Activated CD8-positive, alpha-beta memory T cell treated with anti-CD3 and anti-CD28 coated beads, Interleukin-2, amount 50 U/mL, for 48 hours (primary cell): ENCODE results near the gene R3HCC1L.
"Not testable (repeated sequence)": the region's sequence is repeated elsewhere in the genome, so short reads cannot be mapped to it uniquely, and the experiment has no call there.

Source experiments
- DNase-seq: peaks from one replicate; pipeline ENCODE4 v3.0.0-alpha.2; 2020

Gene R3HCC1L

DNA sequence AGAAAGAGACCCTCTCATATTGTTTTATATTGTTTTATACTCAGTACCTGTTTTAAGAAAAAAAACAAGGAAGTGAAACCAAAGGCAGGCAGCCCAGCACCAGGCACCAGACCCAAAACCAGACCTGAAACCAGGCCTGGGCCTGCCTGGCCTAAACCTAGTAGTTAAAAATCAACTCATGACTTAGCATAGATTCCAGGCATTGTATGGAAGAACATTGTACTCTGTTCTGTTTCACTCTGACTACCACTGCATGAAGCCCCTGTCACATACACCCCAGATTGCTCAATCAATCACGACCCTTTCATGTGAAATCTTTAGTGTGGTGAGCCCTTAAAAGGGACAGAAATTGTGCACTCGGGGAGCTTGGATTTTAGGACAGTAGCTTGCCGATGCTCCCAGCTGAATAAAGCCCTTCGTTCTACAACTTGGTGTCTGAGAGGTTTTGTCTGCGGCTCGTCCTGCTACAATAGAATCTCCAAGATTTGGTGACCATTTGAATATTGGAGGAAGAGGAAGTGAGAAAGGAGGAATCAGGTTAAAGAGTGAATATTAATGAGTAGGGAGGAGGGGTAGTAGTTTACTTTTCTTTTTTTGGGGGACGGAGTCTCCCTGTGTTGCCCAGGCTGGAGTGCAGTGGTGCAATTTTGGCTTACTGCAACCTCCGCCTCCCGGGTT is 1.2 kb upstream of the R3HCC1L start:
- DNase-seq = not testable (repeated sequence)

DNA sequence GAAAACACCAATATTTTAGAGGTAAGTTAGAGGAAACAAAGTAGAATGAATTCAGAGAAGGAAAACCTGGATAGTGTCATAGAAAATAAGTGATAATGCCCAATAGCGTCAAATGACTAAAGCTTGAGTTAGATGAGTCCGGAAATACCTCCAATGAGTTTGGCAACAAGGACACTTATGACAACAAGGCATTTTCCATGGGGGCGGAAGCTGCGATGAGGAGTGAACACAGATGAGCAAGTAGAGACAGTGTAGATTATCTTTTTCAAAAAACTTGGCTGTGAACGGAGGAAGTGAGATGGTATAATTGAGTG is 383 bp upstream of the R3HCC1L start:
- no peak for DNase-seq

DNA sequence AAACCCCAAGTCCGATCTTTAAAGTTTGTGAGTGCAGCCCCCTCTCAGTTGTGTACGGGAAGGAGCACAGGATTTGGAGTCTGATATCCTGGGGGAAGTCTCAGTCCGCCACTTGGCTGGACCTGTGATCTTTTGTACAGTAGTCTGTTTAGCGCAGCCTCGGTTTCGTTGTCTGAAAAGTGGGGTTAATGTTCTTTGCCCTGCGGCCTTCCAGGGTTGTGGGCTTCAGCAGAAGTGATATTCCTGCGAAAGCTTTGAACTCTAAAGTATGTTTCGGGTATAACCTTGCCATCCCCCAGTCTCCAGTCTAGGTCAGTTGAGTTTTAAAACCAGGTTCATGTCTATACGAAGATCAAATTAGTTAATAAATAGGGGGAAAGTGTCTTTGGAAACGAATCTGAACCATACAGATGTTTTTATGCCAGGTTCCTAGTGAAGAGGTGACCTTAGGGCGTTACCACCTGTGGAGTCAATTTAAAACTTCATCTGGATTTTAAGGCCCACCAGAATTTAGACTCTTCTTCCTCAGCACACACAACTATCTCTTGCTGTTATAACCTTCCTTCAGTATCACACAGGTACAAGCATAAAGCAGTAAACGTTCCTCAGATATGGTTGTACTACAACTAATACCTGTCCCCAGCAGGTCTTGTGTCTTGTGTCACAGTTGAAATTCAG is 904 bp downstream of the R3HCC1L start:
- DNase-seq = no peak

DNA sequence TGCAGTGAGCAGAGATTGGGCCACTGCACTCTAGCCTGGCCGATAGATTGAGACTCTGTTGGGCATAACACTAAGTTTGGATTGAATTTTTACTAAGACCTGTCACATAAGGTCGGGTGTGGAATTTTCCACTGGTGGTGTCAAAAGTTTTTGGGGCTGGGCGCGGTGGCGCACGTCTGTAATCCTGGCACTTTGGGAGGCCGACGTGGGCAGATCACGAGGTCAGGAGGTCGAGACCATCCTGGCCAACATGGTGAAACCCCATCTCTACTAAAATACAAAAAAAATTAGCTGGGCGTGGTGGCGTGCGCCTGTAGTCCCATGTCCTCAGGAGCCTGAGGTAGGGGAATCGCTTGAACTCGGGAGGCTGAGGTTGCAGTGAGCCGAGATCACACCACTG is 2.3 kb downstream of the R3HCC1L start:
- not testable (repeated sequence) for DNase-seq

DNA sequence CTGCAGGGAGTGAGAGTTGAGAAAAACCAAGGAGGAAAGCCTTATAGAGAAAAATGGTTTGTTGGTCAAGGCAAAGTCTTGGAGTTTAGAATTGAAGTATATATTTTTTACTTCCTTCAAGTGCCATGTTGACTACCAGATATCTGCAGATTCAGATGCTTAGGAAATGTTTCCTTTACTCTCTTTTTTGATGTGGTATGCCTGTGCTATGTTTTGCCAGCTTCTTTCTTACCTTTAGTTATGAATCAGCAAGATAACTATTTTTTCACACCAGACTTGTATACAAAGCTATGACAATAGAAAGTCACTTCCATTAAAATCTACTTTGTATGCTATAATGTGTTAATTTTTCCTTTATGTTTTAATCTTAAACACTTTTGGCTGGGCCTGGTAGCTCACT is 3.6 kb downstream of the R3HCC1L start:
- DNase-seq = no peak

DNA sequence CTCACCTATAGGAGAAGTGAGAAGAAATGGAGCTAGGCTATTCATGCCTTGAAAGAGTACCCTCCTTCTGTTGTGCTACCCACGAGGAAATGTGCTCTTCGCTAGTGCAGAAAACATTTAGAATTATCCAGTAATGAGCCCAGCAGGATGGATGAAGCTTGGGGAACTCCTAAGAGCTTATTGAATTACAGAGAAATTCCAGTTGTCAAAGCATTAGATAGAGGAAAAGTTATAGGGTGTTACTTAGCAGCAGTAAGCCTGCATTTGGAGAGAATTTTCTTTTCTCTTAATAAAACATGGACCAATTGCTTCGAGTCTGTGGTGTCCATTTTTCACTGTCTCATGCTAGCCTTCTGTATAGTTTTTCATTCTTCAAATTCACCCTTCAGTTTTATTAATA is 5.0 kb downstream of the R3HCC1L start:
- no peak for DNase-seq

DNA sequence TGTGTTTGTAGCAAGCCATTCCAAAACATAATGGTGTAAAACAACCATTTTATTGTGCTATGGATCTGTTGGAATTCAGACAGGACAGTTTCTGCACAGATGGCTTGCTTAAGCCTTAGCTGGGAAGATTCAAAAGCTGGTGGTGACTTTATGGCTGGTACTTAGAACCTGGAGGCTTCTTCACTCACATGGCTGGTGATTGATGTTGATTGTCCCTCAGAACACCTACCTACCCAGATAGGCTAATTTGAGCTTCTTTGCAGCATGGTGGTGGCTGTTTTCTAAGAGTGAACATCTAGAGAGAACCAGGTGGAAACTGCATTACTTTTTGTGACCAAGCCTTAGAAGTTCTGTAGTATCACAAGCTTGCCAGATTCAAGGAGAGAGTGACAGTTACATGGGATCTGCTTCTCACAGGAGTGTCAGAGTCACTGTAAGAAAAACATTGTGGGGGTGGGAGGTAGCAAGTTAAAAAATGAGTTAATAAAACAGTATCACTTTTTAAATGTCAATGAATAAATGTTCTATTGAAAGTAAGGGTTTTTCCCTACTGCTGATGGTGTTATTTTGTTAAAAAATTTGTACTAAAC is 7.1 kb downstream of the R3HCC1L start:
- DNase-seq = no peak

DNA sequence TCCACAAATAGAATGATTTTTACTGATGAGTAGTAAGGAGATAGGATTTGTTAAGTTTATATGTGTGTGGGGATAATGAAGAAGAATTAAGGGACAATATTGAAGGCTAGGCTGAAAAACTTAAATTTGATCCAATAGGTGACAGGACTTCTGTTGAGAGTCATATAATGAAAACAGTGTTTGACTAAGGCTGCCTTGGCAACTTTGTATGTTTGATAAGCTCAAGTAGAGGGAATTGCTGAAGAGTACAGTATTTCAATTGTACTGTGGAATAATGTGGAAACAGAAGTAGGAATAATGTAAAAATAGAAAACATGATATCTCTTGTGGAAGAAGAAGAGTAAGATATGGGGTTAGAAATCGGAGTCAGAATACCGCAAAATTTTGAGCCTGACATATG is 10.5 kb downstream of the R3HCC1L start:
- DNase-seq = no peak

DNA sequence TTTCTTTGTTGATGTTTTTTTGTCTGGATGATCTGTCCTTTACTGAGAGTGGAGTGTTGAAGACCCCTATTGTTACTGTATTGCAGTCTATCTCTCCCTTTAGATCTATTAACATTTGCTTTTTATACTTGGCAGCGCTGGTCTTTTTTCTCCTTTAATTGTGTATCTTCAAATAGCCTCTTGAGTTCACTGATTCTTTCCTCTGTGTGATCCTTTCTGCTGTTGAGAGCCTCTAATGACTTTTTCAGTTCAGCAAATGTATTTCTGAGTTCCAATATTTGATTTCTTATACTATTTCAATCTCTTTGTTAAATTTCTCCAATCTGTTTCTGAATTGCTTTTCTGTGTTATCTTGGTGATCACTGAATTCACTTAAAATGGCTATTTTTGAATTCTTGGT is 15.4 kb downstream of the R3HCC1L start:
- no peak for DNase-seq

DNA sequence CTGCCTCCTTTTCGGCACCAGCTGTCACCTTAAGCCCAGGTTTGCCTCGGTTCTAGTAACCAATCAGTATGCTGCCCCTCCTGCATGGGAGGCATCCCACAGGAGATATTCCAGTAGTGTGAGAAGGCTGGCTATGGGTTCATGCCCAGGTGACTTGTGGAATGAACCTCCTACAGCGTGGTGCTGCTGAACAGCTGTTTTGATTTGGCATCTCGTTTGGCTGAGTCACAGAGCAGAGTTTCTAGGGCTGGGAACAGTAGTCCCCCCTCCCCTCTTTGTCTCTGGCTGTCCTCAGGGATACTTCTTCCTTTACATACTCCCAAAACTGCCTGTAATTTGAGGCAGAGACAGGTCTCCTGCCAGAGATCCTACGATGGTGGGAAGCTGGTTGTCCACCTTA is 16.1 kb downstream of the R3HCC1L start:
- no peak for DNase-seq

DNA sequence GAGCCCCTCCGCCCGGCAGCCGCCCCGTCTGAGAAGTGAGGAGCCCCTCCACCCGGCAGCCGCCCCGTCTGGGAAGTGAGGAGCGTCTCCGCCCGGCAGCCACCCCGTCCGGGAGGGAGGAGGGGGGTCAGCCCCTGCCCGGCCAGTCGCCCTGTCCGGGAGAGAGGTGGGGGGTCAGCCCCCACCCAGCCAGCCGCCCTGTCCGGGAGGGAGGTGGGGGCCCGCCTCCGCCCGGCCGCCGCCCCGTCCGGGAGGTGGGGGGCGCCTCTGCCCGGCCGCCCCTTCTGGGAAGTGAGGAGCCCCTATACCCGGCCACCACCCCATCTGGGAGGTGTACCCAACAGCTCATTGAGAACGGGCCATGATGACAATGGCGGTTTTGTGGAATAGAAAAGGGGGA is 18.3 kb downstream of the R3HCC1L start:
- not testable (repeated sequence) for DNase-seq

DNA sequence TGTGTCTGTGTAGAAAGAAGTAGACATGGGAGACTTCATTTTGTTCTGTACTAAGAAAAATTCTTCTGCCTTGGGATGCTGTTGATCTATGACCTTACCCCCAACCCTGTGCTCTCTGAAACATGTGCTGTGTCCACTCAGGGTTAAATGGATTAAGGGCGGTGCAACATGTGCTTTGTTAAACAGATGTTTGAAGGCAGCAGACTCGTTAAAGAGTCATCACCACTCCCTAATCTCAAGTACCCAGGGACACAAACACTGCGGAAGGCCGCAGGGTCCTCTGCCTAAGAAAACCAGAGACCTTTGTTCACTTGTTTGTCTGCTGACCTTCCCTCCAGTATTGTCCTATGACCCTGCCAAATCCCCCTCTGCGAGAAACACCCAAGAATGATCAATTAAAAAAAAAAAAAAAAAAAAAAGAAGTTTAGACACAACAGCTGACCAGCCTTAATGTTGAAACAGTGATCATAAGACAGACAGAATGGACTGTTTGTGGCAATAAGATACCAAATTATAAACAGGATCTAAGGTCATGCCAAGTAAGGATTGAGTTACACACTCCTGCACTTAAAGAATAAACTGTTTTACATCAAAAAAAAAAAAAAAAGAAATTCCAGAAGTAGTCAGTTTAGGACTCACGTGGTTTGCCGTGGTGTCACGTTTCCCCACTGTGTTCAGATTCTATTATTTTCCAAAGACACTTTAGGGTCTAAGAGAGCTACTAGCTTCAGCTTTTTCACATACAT is 18.9 kb downstream of the R3HCC1L start:
- not testable (repeated sequence) for DNase-seq

DNA sequence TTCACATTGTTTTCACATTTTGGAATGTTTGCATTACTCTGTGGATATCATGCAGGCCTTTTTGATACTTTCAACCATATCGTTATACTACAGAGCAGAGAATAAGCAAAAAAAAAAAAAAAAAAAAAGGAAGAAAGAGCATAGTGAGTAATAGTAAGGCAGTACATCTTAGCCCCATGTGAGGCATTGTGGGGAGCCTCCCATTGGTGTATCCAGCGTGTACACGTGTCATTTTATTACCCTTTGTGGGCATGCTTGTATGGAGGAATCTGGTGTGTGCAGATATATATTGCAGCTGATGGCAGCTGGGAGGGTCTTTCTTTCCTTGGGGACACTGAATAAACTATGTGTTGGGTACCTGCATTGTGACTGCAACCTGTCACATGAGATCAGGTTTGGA is 19.6 kb downstream of the R3HCC1L start:
- DNase-seq = no peak

DNA sequence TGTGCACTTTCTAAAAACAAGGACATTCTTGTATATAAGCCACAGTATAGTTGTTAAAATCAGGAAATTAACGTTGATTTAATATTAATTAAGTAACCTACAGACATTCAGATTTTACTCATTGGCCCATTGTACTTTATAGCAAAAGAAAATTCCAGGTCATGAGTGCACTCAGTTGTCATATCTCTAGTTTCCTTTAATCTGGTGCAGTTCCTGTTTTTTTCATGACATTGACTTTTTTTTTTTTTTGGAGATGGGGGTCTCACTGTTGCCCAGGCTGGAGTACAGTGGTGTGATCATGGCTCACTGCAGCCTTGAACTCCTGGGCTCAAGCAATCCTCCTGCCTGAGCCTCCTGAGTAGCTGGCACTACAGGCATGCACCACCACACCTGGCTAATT is 24.1 kb downstream of the R3HCC1L start:
- no peak for DNase-seq

DNA sequence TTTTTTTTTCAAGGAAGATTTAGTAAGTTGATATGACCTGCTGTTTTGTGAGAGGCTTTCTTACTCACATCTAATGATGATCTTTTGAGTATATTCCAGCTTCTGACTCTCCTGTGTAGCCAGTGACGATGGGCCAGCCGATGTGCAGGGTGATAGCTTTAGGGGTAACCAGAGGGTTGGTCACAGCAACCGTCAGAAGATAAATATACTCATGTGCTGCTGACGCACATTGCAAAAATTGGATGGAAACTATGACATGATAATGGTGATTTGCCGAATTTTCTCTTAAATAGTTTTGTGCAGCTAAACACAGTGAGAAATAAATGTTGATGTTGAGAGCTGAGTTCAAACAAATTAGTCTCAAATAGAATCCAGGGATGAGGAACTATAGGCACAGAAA is 29.5 kb downstream of the R3HCC1L start:
- DNase-seq = no peak

DNA sequence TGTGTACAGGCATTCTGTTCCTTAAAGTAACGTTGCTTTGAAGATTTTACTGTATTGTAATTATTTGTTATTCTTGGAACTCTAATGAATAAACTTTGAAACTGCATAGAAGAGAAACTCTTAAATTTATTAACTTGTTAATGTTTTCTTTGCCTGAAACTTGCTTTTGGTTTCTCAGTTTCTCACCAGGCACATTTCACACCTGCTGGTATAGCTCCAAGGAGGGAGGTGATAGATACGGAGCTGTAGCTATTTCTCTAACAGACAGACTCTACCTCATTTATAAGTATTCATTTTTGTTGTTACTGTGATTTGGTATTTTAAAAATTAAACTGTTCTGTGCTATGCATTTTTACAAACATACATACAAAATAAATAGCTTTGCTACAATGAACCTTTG is 32.7 kb downstream of the R3HCC1L start:
- no peak for DNase-seq

DNA sequence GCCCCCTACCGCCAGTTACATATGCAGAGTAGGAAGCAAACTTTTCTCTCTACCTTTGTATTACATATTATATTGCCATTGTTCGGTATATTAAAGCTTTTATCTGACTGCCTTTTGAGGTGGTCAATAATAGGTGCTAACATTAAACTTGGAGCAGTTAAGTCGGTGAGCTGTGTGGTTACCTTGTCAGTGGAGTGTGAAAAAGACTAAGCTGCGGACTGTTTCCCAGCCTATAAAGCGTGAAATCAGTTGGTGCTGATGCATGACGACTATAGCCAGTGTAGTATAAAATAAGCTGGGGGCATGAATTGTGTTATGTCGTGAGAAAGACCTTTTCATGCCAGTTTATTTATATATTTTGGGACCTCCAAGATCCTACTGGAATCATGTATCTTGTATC is 33.7 kb downstream of the R3HCC1L start:
- no peak for DNase-seq

DNA sequence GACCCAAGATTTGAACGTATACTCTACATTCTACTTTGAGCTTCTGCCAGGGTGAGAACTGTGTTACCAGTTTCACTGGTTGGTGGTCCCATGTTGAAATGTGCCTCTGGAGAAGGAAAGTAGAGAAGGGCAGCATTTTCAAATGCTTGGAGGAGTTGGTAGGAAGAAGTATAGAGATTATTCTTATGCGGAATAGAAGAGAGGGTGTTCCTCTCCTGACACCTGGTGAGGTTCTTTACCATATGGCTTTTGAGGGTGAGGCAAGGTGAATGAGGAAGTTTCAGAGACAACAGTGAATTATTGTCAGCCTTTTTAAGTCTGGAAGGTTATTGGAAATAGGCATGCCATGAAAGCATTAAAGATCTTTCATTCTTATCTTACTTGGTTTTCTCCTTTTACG is 34.3 kb downstream of the R3HCC1L start:
- DNase-seq = no peak

DNA sequence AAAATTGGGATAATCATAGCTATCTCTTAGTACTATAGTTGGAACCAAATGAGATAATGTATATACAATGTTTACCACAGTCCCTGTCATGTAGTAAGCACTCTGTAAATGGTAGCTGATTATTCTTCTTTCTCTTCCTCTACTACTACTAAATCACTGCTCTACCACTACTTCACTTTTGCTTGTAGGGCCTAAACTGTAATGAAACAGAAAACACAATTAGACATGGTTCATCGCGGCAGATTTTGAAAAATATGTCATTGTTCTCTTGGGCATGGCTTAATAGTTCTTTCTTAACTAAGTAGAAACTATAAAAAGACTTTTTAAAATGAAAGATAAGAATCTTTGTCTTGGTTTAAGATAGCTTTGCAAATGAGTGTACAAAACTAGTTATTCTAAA is 34.9 kb downstream of the R3HCC1L start:
- DNase-seq = no peak

DNA sequence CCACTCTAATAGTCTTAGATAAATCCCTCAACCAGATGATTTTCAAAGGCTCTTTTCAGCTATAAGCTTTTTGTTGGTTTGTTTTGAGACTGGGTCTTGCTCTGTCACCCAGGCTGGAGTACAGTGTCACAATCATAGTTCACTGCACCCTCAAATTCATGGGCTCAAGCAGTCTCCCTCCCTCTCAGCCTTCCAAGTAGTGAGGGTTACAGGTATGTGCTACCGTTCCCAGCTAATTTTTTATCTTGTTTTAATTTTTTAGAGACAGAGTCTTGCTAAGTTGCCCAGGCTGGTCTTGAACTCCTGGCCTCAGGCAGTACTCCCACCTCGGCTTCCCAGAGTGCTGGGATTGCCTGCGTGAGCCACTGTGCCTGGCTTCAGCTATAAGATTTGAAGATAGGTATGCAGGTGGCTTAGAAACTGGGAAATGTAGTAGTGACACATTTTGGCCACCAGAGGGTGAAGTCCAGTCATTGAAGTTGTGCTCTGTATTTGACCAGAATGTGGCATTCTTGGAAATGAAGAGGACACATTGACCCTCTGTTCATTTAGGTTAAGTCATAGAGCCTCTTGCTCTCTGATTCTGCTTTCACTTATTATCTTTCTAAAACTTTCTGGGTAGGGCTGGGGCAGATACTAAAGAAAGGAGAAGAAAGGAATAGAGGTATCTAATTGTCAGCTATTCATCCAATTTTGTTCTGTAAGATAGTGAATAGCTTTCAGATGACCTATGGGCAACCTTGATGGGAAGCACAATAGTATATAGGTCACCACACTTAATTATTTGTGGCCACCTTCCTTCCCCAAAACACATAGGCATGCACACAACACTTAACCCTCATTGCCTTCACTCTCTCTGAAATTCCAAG is 36.0 kb downstream of the R3HCC1L start:
- no peak for DNase-seq

DNA sequence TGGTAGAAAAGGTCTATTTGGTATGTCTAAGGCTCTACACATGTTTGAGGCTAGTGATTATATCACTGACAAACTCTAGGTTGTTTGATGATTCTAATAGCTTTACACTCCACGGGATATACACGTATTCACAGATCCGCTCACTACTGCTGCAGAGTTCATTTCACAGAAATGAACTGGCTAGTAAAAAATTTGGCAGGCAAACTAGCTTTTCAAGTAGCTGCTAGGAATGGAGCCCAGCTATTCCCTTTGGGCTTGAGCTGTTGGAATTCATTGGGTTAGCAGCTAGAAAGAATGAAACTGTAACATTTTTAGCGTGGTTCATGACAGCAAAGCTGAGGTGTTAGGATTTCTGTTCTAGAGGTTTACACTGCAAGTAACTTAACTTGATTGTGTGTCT is 37.6 kb downstream of the R3HCC1L start:
- DNase-seq = no peak

DNA sequence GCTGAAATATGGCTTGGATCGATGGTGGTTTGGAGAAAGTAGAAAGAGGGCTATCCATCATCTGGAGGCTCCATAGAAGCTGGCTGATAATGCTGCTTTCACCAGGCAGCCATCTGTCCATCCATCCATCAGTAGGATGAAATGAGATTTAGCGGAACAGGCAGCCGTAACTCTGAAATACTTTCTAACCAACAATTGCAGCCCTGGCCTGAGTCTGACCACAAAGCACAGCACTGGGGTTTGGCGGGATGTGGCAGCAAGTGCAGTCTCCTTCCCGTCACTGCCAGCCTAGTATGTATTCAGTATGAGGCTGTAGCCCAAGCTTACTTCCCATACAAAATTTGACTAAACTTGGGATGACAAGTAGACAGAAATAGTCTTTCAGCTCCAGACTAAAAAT is 38.0 kb downstream of the R3HCC1L start:
- DNase-seq = no peak

DNA sequence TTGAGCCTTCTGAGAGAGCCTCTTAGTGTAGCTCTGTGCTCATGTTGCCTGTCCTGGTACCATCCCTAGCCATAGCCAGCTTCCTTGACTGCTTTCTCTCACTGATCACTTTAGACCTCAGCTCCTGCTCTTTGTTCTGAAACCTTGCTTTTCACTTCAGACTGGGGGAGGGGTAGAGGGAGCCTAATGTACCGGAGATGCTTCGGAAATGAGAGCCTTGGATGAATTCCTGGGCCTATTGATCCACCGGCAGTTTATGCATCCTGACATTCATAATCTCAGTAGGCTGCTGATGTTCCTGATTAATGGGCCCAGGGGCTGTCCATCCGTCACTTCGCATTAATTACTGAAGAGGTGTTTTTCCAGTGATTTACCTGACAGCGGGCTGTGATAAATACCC is 38.8 kb downstream of the R3HCC1L start:
- no peak for DNase-seq
